Upper lobe of right lung (tissue), 1 donor: Measurements from ENCODE around the gene RASL11A. TPM values are rescaled to one million over a fixed set of nuclear protein-coding genes. Genes with fewer than 3 reads are reported as not detected.

Experiments used
- ATAC-seq: fragments of 200-7000 bp; cut with Tn5 transposase; one replicate; pipeline ENCODE4 v1.9.1; 2020; ENCODE audit warnings: mild to moderate bottlenecking, moderate library complexity
- DNase-seq: peaks from one replicate; pipeline ENCODE4 v3.0.0-alpha.2; 2020
- H3K27ac ChIP-seq: fragments of 200-600 bp; one replicate; pipeline ENCODE4 v1.8.0; 2022
- H3K27me3 ChIP-seq: fragments of 200-600 bp; one replicate; pipeline ENCODE4 v1.8.0; 2022; ENCODE audit warnings: mild to moderate bottlenecking
- H3K36me3 ChIP-seq: fragments of 200-600 bp; one replicate; pipeline ENCODE4 v1.8.0; 2022
- H3K4me1 ChIP-seq: fragments of 200-600 bp; one replicate; pipeline ENCODE4 v1.8.0; 2022
- H3K4me3 ChIP-seq: fragments of 200-600 bp; one replicate; pipeline ENCODE4 v1.8.0; 2022; ENCODE audit warnings: mild to moderate bottlenecking
- H3K9me3 ChIP-seq: fragments of 200-600 bp; one replicate; pipeline ENCODE4 v1.8.0; 2022
- intact Hi-C: fragments of 100-400 bp; cut with DNase I; formaldehyde crosslinking; loops from one replicate; pipeline ENCODE4 v1.11.0; 2022
- total RNA-seq: library from RNA; stranded (reverse); fragmentation: NEBNext Ultra II Directional; extraction: Animal tissue kit (Norgen Biotek cat#: 25700); gene quantifications from one replicate; pipeline ENCODE4 v1.2.1, GENCODE V29; 2021
- TF ChIP-seq, protein P1 (sequence below): fragments of 200-600 bp; IDR thresholded peaks from one replicate; pipeline ENCODE4 v1.8.0; 2022; ENCODE audit warnings: antibody characterized with exemption
- donor health status: DM: no; HTN: yes; CAD: no; lungs with severe emphysema.

RASL11A gene
- total RNA-seq, 1 donor from 2014 or later, result 25.6 TPM

GRCh38 chr13:27259831-27260230 is 10.8 kb upstream of the RASL11A start:
- Histone ChIP-seq H3K9me3 (no peaks in the 10 kb centered on the region), H3K27ac (peak overlapping the region; percentile 18), H3K27me3 (no peaks in the 10 kb centered on the region), H3K4me1 (peaks cover 27% of the 10 kb centered on the region), H3K36me3 (peaks cover 46% of the 10 kb centered on the region), H3K4me3 (no peak overlapping the region)
- TF ChIP-seq, protein P1, sequence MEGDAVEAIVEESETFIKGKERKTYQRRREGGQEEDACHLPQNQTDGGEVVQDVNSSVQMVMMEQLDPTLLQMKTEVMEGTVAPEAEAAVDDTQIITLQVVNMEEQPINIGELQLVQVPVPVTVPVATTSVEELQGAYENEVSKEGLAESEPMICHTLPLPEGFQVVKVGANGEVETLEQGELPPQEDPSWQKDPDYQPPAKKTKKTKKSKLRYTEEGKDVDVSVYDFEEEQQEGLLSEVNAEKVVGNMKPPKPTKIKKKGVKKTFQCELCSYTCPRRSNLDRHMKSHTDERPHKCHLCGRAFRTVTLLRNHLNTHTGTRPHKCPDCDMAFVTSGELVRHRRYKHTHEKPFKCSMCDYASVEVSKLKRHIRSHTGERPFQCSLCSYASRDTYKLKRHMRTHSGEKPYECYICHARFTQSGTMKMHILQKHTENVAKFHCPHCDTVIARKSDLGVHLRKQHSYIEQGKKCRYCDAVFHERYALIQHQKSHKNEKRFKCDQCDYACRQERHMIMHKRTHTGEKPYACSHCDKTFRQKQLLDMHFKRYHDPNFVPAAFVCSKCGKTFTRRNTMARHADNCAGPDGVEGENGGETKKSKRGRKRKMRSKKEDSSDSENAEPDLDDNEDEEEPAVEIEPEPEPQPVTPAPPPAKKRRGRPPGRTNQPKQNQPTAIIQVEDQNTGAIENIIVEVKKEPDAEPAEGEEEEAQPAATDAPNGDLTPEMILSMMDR, result no peak
- ATAC-seq, result peak; percentile 66
- intact Hi-C loops, result no loop called here
- DNase-seq, result no peak

DNA sequence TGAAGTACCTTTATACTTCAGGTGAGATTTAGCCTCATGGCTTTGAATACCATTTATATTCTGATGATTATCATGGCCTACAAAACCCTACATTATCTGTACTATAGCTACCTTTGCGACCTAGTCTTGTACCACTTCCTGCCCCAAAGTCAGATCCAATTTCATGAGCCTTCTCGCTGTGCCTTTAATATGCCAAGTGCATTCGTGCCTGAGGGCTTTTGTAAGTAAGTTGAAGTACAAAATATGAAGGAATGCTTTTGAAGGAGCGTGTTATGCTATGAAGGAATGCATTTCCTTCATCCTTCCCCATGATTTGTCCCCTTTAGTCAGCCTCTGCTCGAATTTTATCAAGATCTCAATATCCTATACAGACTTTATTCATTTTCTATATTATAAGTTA is 9.2 kb upstream of the RASL11A start:
- H3K36me3 ChIP-seq, result peaks cover 30% of the 10 kb centered on the region
- no peaks in the 10 kb centered on the region for H3K9me3 ChIP-seq
- intact Hi-C loops, result no loop called here
- no peak overlapping the region for H3K4me3 ChIP-seq
- no peaks in the 10 kb centered on the region for H3K27me3 ChIP-seq
- DNase-seq (no peak), ATAC-seq (peak; percentile 67)
- TF ChIP-seq, protein P1, result no peak
- peaks cover 22% of the 10 kb centered on the region for H3K4me1 ChIP-seq
- H3K27ac ChIP-seq, result peak overlapping the region; percentile 61

GRCh38 chr13:27263438-27263837 is 7.2 kb upstream of the RASL11A start:
- no peak overlapping the region for H3K27ac ChIP-seq
- no peaks in the 10 kb centered on the region for H3K27me3 ChIP-seq
- DNase-seq (no peak), ATAC-seq (no peak)
- H3K36me3 ChIP-seq, result peaks cover 10% of the 10 kb centered on the region
- H3K4me3 ChIP-seq, result no peak overlapping the region
- H3K4me1 ChIP-seq, result peaks cover 32% of the 10 kb centered on the region
- TF ChIP-seq, protein P1, result no peak
- intact Hi-C loops, result no loop called here
- no peaks in the 10 kb centered on the region for H3K9me3 ChIP-seq

GRCh38 chr13:27264181-27264580 is 6.4 kb upstream of the RASL11A start:
- no peak overlapping the region for H3K27ac ChIP-seq
- H3K27me3 ChIP-seq, result no peaks in the 10 kb centered on the region
- peaks cover 2% of the 10 kb centered on the region for H3K36me3 ChIP-seq
- ATAC-seq, result no peak
- no peak for DNase-seq
- no peak overlapping the region for H3K4me3 ChIP-seq
- TF ChIP-seq, protein P1, result no peak
- no peaks in the 10 kb centered on the region for H3K9me3 ChIP-seq
- intact Hi-C loops, result no loop called here
- H3K4me1 ChIP-seq, result peaks cover 32% of the 10 kb centered on the region

DNA sequence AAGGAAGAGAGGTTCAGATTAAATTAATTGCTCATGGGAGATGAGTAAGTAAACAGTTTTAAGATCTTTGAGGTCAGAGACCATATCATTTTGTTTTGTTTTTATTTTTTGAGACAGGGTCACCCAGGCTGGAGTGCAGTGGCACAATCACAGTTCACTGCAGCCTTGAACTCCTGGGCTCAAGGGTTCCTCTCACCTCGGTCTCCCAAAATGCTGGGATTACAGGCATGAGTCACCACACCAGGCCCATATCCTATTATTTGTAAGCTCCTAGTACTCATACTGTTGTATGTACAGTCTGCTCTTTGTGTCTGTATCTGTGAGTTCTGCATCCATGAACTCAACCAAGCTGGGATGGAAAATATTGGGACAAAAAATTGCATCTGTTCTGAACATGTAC is 6.0 kb upstream of the RASL11A start:
- no peak for ATAC-seq
- no peaks in the 10 kb centered on the region for H3K36me3 ChIP-seq
- H3K9me3 ChIP-seq, result no peaks in the 10 kb centered on the region
- intact Hi-C loops, result no loop called here
- TF ChIP-seq, protein P1, result no peak
- no peak overlapping the region for H3K27ac ChIP-seq
- no peaks in the 10 kb centered on the region for H3K27me3 ChIP-seq
- DNase-seq, result no peak
- peaks cover 32% of the 10 kb centered on the region for H3K4me1 ChIP-seq
- H3K4me3 ChIP-seq, result no peak overlapping the region

- DNase-seq (no peak), ATAC-seq (no peak)
- H3K27me3 ChIP-seq, result no peaks in the 10 kb centered on the region
- H3K4me3 ChIP-seq, result no peak overlapping the region
- intact Hi-C loops, result no loop called here
- TF ChIP-seq, protein P1, result no peak
- peak overlapping the region; percentile 55 for H3K27ac ChIP-seq
- H3K4me1 ChIP-seq, result peaks cover 33% of the 10 kb centered on the region
- no peaks in the 10 kb centered on the region for H3K36me3 ChIP-seq
- H3K9me3 ChIP-seq, result no peaks in the 10 kb centered on the region
Observed at GRCh38 chr13:27266917-27267316, 3.7 kb upstream of the RASL11A start.
